OCI-LY7 (cell line): Measurements from ENCODE around the gene ZNF609. TPM values are rescaled to one million over a fixed set of nuclear protein-coding genes. Genes with fewer than 3 reads are reported as not detected.

ENCODE experiments used
- BruUV-seq: library from RNA; stranded (reverse); fragments of 400-500 nt; replicated peaks from 2 replicates; lab custom pipeline; 2021; lab: Mats Ljungman, UMichigan
- CTCF ChIA-PET: fragments of 300-600 bp; sonication (Branson Sonifier 250); formaldehyde crosslinking; loops from one replicate; lab custom pipeline; 2022; ENCODE audit warnings: antibody characterized with exemption; ENCODE audit not compliant: unreplicated experiment; lab: Charles Lee
- POLR2A ChIA-PET: fragments of 300-600 bp; sonication (Branson Sonifier 250); formaldehyde crosslinking; loops from one replicate; lab custom pipeline; 2022; ENCODE audit warnings: antibody characterized with exemption; lab: Charles Lee
- DNase-seq: peaks from one replicate; pipeline ENCODE4 v3.0.0-alpha.2; 2015; ENCODE audit warnings: low spot score
- H2AFZ ChIP-seq: fragments of 200-600 bp; sonication (generic), shearing (Covaris generic); 2 replicates; pipeline ENCODE4 v1.6.1; 2014; ENCODE audit warnings: mild to moderate bottlenecking, antibody characterized with exemption, low read length, moderate library complexity
- H3K27ac ChIP-seq: fragments of 200-600 bp; sonication (generic); 2 replicates; pipeline ENCODE4 v1.5.1; 2014; ENCODE audit warnings: mixed run types, low read depth, mild to moderate bottlenecking, moderate library complexity, low read length, inconsistent platforms; ENCODE audit not compliant: poor library complexity, severe bottlenecking
- H3K36me3 ChIP-seq: fragments of 200-600 bp; sonication (generic); 2 replicates; pipeline ENCODE4 v1.6.1; 2014; ENCODE audit warnings: mild to moderate bottlenecking, antibody characterized with exemption, low read length, moderate library complexity, mixed read lengths; ENCODE audit not compliant: insufficient read depth
- H3K4me1 ChIP-seq: fragments of 200-600 bp; sonication (generic); 2 replicates; pipeline ENCODE4 v1.5.1; 2014; ENCODE audit warnings: mild to moderate bottlenecking, low read length; ENCODE audit not compliant: insufficient read depth, poor library complexity, severe bottlenecking
- H3K4me2 ChIP-seq: fragments of 200-600 bp; sonication (generic); 2 replicates; pipeline ENCODE4 v1.6.1; 2014; ENCODE audit warnings: mild to moderate bottlenecking, low read length
- H3K4me3 ChIP-seq: fragments of 200-600 bp; sonication (generic); 2 replicates; pipeline ENCODE4 v1.5.1; 2014; ENCODE audit warnings: mild to moderate bottlenecking, low read depth, low read length; ENCODE audit not compliant: poor library complexity, severe bottlenecking
- H3K79me2 ChIP-seq: fragments of 200-600 bp; sonication (generic); 2 replicates; pipeline ENCODE4 v1.6.1; 2016; ENCODE audit warnings: low read depth, mild to moderate bottlenecking, low read length, moderate library complexity, mixed read lengths; ENCODE audit not compliant: insufficient read depth
- H3K9me2 ChIP-seq: fragments of 200-600 bp; sonication (generic); 2 replicates; pipeline ENCODE4 v1.6.1; 2016; ENCODE audit warnings: mild to moderate bottlenecking, low read length, mixed read lengths; ENCODE audit not compliant: insufficient read depth
- H3K9me3 ChIP-seq: fragments of 200-600 bp; sonication (generic); 2 replicates; pipeline ENCODE4 v1.6.1; 2014; ENCODE audit warnings: mild to moderate bottlenecking, mixed run types, low read length, mixed read lengths
- H4K20me1 ChIP-seq: fragments of 200-600 bp; sonication (generic); 2 replicates; pipeline ENCODE4 v1.6.1; 2014; ENCODE audit warnings: mild to moderate bottlenecking, antibody characterized with exemption, low read length, moderate library complexity, mixed read lengths; ENCODE audit not compliant: insufficient read depth
- CTCF ChIP-seq: fragments of 200-600 bp; sonication (generic); conservative IDR thresholded peaks from 2 replicates; pipeline ENCODE4 v1.5.1; 2014; ENCODE audit warnings: mild to moderate bottlenecking, antibody characterized with exemption, low read length, moderate library complexity, mixed read lengths
- EZH2phosphoT487 ChIP-seq: fragments of 200-600 bp; sonication (generic); IDR thresholded peaks from 2 replicates; pipeline ENCODE4 v1.6.1; 2018; ENCODE audit warnings: low read depth, borderline replicate concordance, mild to moderate bottlenecking, mixed run types, antibody characterized with exemption, low read length, moderate library complexity, mixed read lengths
- intact Hi-C: fragments of 100-400 bp; cut with micrococcal nuclease; formaldehyde crosslinking; loops from one replicate; pipeline ENCODE4 v1.10.0; 2022; ENCODE audit not compliant: unreplicated experiment
- total RNA-seq, 2 experiments: library from RNA; depleted of rRNA in 1 of 2; stranded (reverse); fragments of >200 nt in 1 of 2; shearing (Covaris generic) in 1 of 2; gene quantifications; 2 replicates each; pipeline ENCODE4 v1.2.3, GENCODE V29; 2014 to 2022

ZNF609 gene
- total RNA-seq, 2 experiments from 2014 or later, result 17.2 to 35.1 TPM

GRCh38 chr15:64614519-64614918 lies 154.1 kb downstream of the ZNF609 start:
- TF ChIP-seq EZH2phosphoT487, result no peak
- TF ChIP-seq CTCF, result no peak
- Histone ChIP-seq H3K4me1 (peaks cover under 1% of the 10 kb centered on the region), H3K4me3 (no peak overlapping the region), H3K27ac (no peak overlapping the region), H3K9me2 (no peaks in the 10 kb centered on the region), H3K9me3 (no peaks in the 10 kb centered on the region), H3K79me2 (no peaks in the 10 kb centered on the region; the same call in 1 of the 2 replicates), H3K36me3 (no peaks in the 10 kb centered on the region), H3K4me2 (no peak overlapping the region), H2AFZ (no peak overlapping the region), H4K20me1 (no peaks in the 10 kb centered on the region)
- intact Hi-C loops, result no loop called here
- DNase-seq, result no peak
- POLR2A ChIA-PET, result interaction anchor here (0.7 kb wide), 1 partner anchor 911 kb away, joined by 5 read pairs; no protein-coding TSS in a partner anchor
- CTCF ChIA-PET, result no interaction called here
- no TSS peak for BruUV-seq

GRCh38 chr15:64617727-64618126 lies 157.3 kb downstream of the ZNF609 start:
- no peak overlapping the region for H3K27ac ChIP-seq

More at GRCh38 chr15:64617727-64618126, 157.3 kb downstream of the ZNF609 start:
- Histone ChIP-seq H3K36me3 (no peaks in the 10 kb centered on the region), H3K4me1 (peaks cover 20% of the 10 kb centered on the region), H3K9me3 (no peaks in the 10 kb centered on the region), H3K4me2 (no peak overlapping the region), H2AFZ (no peak overlapping the region), H3K4me3 (no peak overlapping the region), H3K79me2 (no peaks in the 10 kb centered on the region; the same call in 1 of the 2 replicates), H4K20me1 (peaks cover 7% of the 10 kb centered on the region; the same call in 1 of the 2 replicates), H3K9me2 (no peaks in the 10 kb centered on the region)
- TF ChIP-seq EZH2phosphoT487 (no peak), CTCF (no peak)
- intact Hi-C loops, result no loop called here
- BruUV-seq, result no TSS peak
- ChIA-PET POLR2A (no interaction called here), CTCF (no interaction called here)
- DNase-seq, result no peak
